Jurkat, Clone E6-1 (cell line): ENCODE data around the gene SLITRK5.

Experiments used
- DNase-seq: peaks from one replicate; pipeline ENCODE4 v3.0.0-alpha.2; 2011; ENCODE audit warnings: low read depth, low spot score
- H3K4me3 ChIP-seq: 2 replicates; pipeline ENCODE4 v1.5.1; 2011; ENCODE audit warnings: mild to moderate bottlenecking, low read length, control low read depth, moderate library complexity

The SLITRK5 gene

DNA sequence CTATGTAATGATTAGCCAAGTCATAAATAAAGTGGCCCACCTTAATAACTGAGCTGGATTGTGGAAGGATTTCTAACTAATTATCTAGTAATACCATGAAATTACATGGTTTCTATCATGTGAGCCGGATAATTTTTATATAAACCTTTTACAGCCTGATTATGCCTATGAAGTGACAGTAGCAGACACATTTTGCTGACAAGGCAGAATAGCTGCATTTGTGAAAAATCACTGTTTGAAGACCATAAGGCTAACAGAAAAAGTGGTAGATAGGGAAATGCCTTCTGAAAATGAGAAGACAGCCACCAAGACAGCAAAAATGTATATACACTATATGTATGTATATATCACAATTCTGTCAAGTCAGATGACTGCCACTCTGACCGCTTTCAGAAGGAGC lies 27.1 kb downstream of the SLITRK5 start:
- no peak for DNase-seq
- H3K4me3 ChIP-seq = no peak overlapping the region

DNA sequence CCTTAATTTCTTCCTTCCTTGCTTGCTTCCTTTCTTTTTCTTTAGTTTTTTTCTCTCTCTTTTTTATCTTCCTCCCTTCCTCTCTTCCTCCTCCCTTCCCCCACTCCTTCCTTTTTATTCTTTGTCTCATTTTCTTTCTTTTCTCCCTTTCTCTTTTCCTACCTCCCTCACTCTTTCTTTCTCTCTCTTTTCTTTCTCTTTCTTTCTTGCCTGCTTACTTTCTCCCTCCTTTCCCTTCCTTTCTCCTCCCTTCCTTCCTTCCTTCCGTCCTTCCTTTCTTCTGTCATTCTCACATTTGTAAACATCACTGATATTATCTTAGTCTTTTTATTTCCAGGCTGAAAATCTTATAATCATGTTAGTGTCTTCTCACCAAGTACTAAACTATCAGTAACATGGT lies 38.8 kb downstream of the SLITRK5 start:
- no peak for DNase-seq
- no peak overlapping the region for H3K4me3 ChIP-seq

DNA sequence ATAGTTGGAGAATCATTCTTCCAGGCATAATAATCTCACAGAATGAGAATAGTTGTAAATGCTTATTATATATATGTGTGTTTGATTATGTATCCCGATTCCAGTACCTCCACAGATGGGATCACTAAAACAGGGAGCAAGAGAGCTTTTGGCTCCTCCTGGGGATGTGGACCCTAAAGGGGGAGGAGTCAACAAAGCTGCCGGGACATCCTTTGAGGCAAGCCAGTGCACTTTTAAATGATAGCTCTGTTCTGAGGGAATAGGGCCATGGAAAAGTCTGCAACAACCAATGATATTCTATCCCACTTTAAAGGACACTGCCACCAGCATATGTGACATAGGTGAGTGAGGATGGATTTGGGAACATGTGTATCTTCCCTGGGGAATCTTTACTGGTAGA lies 40.8 kb downstream of the SLITRK5 start:
- H3K4me3 ChIP-seq = no peak overlapping the region
- no peak for DNase-seq
